Astrocyte of the spinal cord (primary cell): Measurements from ENCODE around the gene DAGLA.
A peak's percentile ranks its signal among the peaks of the same experiment; 100 is the strongest.

ENCODE experiments used
- DNase-seq: peaks from one replicate; pipeline ENCODE4 v3.0.0; 2011; ENCODE audit warnings: low read depth, low spot score
- H3K4me3 ChIP-seq: 2 replicates; pipeline ENCODE4 v1.5.1; 2011; ENCODE audit warnings: low read depth, mild to moderate bottlenecking, low read length, moderate library complexity
- CTCF ChIP-seq: IDR thresholded peaks from 2 replicates; pipeline ENCODE4 v1.5.1; 2012; ENCODE audit warnings: low read depth, mild to moderate bottlenecking, low read length, inconsistent platforms
- in situ Hi-C: cut with HindIII; loops from 2 replicates; pipeline ENCODE4 v1.10.0; 2017; ENCODE audit warnings: low sequenced_read_pairs

DAGLA gene

GRCh38 chr11:61679893-61680621 is at the start of gene DAGLA:
Gene DAGLA, plus strand, starts transcription at chr11:61680391. Its CDS starts 39,765 bp downstream, at chr11:61720156.
- peak; percentile 79 for TF ChIP-seq CTCF
- in situ Hi-C loops = no loop called here
- peak; percentile 44 for DNase-seq
- H3K4me3 ChIP-seq = peak within 1 kb of the TSS; percentile 31

- no peak for TF ChIP-seq CTCF
- H3K4me3 ChIP-seq = no peak overlapping the region
- in situ Hi-C loops = no loop called here
- DNase-seq = no peak
Measured at GRCh38 chr11:61632096-61632495, 48.1 kb upstream of the DAGLA start.

DNA sequence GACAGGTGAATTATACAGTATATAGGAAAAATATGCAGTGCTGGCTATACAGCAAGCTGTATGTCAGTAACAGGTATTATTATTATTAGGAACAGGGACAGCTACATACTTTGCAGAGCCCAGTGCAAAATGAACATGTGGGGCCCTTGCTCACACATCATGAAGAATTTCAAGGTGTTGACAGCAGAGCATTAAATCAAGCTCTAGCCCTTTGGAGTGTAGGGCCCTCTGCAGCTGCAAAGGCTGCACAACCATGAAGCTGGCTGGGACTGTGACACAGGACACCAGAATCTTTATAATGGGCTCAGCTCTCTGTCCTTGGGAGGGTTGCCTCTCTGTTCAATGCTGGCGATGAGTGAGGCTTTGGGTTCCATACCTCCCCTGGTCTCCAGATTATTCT is 44.9 kb upstream of the DAGLA start:
- DNase-seq = no peak
- TF ChIP-seq CTCF = no peak
- in situ Hi-C loops = no loop called here
- no peak overlapping the region for H3K4me3 ChIP-seq

- DNase-seq = no peak
- in situ Hi-C loops = no loop called here
- H3K4me3 ChIP-seq = no peak overlapping the region
- TF ChIP-seq CTCF = no peak
Measured at GRCh38 chr11:61635787-61636186, 44.4 kb upstream of the DAGLA start.

DNA sequence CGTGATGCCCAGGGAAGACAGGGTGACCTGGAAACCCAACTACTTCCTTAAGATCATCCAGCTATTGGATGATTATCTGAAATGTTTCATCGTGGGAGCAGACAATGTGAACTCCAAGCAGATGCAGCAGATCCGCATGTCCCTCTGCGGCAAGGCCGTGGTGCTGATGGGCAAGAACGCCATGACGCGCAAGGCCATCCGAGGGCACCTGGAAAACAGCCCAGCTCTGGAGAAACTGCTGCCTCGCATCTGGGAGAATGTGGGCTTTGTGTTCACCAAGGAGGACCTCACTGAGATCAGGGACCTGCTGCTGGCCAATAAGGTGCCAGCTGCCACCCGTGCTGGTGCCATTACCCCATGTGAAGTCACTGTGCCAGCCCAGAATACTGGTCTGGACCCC is 43.5 kb upstream of the DAGLA start:
- no peak for TF ChIP-seq CTCF
- no peak for DNase-seq
- H3K4me3 ChIP-seq = no peak overlapping the region
- in situ Hi-C loops = no loop called here

- TF ChIP-seq CTCF = no peak
- H3K4me3 ChIP-seq = no peak overlapping the region
- DNase-seq = no peak
- in situ Hi-C loops = no loop called here
Measured at GRCh38 chr11:61637277-61637676, 42.9 kb upstream of the DAGLA start.
